Sigmoid colon (tissue), 4 donors: ENCODE results near the gene PANK4.

Source experiments
- CTCF ChIP-seq, 4 experiments: fragments of 450-650 bp in 3 of 4; fragments of 200-600 bp in 1 of 4; IDR thresholded peaks; one replicate each; pipeline ENCODE4 v1.5.1; 2016 to 2019; ENCODE audit warnings: antibody characterized with exemption in 4 of 4, mild to moderate bottlenecking in 3 of 4, moderate library complexity in 2 of 4
- POLR2AphosphoS5 ChIP-seq, 4 donors: sonication (generic); formaldehyde crosslinking; IDR thresholded peaks; one replicate each; pipeline ENCODE4 v1.6.1; 2017; ENCODE audit warnings: antibody characterized with exemption in 4 of 4

- TF ChIP-seq CTCF (IDR thresholded peaks at IDR 0.05) (no peak), POLR2AphosphoS5 (IDR thresholded peaks at IDR 0.05) (no peak)
Observed at GRCh38 chr1:2508180-2508579, 18.2 kb downstream of the PANK4 start.
